Measurements from ENCODE around the gene EVC.

EVC gene

DNA sequence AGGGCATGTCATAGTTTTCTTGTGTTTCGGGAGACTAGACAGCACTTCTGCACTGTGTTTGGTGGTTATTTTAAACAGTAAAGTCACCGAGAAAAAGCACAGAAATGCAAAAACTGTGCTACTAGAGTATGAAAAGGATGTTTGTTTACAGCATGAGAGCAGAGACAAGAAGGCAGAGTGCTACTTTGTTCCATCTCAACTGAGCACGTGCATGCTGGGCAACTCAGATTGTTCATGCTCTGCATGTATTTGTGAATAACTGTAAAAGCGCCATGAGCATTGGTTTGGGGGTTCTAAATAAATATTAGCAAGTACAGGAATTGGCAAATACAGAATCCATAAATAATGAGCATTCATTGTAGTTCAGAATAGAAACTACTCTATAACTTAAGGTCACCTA, 7.4 kb downstream of the EVC start:
- no peaks in the 10 kb centered on the region for H3K9me3 ChIP-seq (replicated peaks; ENCODE audit: insufficient read depth, low read length)
- no peaks in the 10 kb centered on the region for H3K9me2 ChIP-seq (replicated peaks; ENCODE audit: insufficient read depth, low read length)
- no peak for DNase-seq
- H3K27ac ChIP-seq (ENCODE audit: low read length): no peak overlapping the region
- H3K4me2 ChIP-seq (ENCODE audit: low read depth, low read length): no peak overlapping the region
- H3K9ac ChIP-seq (ENCODE audit: low read length): no peak overlapping the region
- no peaks in the 10 kb centered on the region for H3K4me1 ChIP-seq (ENCODE audit: low read length)
- H4K20me1 ChIP-seq (ENCODE audit: insufficient read depth, low read length): no peaks in the 10 kb centered on the region
- H2AFZ ChIP-seq (ENCODE audit: low read length): no peak overlapping the region
- no peaks in the 10 kb centered on the region for H3F3A ChIP-seq (ENCODE audit: insufficient read depth, low read length)
- 0 out of 2 replicates have a peak, but pooled peaks cover under 1% of the 10 kb centered on the region for H3K36me3 ChIP-seq (replicated peaks; ENCODE audit: insufficient read depth, low read length)
- H3K27me3 ChIP-seq (replicated peaks; ENCODE audit: insufficient read depth, low read length): no peaks in the 10 kb centered on the region
- no peak overlapping the region for H3K4me3 ChIP-seq (ENCODE audit: low read length)
- H3K79me2 ChIP-seq (ENCODE audit: low read length): peaks cover 86% of the 10 kb centered on the region
- no peak for TF ChIP-seq EZH2 (optimal IDR thresholded peaks at IDR 0.05; ENCODE audit: low read depth, low read length)
- TF ChIP-seq, protein P1, sequence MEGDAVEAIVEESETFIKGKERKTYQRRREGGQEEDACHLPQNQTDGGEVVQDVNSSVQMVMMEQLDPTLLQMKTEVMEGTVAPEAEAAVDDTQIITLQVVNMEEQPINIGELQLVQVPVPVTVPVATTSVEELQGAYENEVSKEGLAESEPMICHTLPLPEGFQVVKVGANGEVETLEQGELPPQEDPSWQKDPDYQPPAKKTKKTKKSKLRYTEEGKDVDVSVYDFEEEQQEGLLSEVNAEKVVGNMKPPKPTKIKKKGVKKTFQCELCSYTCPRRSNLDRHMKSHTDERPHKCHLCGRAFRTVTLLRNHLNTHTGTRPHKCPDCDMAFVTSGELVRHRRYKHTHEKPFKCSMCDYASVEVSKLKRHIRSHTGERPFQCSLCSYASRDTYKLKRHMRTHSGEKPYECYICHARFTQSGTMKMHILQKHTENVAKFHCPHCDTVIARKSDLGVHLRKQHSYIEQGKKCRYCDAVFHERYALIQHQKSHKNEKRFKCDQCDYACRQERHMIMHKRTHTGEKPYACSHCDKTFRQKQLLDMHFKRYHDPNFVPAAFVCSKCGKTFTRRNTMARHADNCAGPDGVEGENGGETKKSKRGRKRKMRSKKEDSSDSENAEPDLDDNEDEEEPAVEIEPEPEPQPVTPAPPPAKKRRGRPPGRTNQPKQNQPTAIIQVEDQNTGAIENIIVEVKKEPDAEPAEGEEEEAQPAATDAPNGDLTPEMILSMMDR (IDR thresholded peaks at IDR 0.05; ENCODE audit: low read length): no peak
- no peak for TF ChIP-seq EZH2phosphoT487 (IDR thresholded peaks at IDR 0.05; ENCODE audit: low read length)

DNA sequence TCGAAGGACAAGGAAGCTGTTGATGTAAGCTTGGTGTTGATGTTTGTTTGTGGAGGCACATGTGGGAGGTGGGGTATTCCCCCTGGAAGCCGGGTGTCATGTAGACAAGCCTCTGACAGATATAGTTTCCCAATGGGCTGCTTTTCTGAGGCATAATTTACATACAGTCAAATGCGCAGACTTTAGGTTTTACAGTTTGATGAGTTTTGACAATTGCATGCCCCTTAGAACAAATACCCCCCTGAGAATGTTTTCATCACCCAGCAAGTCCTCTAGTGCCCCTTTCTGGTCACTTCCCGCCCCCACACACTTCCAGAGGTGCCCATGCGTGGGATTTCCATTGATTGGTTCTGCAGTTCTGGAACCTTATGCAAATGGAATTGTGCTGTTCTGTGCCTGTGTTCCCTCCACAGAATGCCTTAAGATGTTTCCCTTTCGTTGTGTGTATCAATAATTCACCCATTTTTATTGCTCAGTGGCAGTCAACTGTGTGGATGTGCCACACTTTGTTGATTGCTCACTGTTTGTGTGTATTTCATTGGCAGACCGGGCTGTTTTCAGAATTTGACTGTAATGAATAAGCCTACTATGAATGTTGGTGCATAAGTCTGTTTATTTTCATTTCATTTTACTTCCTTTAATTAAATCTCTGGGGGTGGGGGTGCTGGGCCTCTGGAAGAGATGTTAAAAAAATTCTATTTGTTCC, 8.5 kb downstream of the EVC start:
- no peaks in the 10 kb centered on the region for H3K9me2 ChIP-seq (replicated peaks; ENCODE audit: insufficient read depth, low read length)
- no peak overlapping the region for H3K4me2 ChIP-seq (ENCODE audit: low read depth, low read length)
- DNase-seq: no peak
- H3K4me1 ChIP-seq (ENCODE audit: low read length): no peaks in the 10 kb centered on the region
- no peaks in the 10 kb centered on the region for H3K9me3 ChIP-seq (replicated peaks; ENCODE audit: insufficient read depth, low read length)
- no peak overlapping the region for H2AFZ ChIP-seq (ENCODE audit: low read length)
- no peaks in the 10 kb centered on the region for H4K20me1 ChIP-seq (ENCODE audit: insufficient read depth, low read length)
- TF ChIP-seq, protein P1 (IDR thresholded peaks at IDR 0.05; ENCODE audit: low read length): no peak
- TF ChIP-seq EZH2phosphoT487 (IDR thresholded peaks at IDR 0.05; ENCODE audit: low read length): no peak
- no peak for TF ChIP-seq EZH2 (optimal IDR thresholded peaks at IDR 0.05; ENCODE audit: low read depth, low read length)
- peaks cover 89% of the 10 kb centered on the region for H3K79me2 ChIP-seq (ENCODE audit: low read length)
- no peak overlapping the region for H3K27ac ChIP-seq (ENCODE audit: low read length)
- no peak overlapping the region for H3K4me3 ChIP-seq (ENCODE audit: low read length)
- H3K36me3 ChIP-seq (replicated peaks; ENCODE audit: insufficient read depth, low read length): 0 out of 2 replicates have a peak, but pooled peaks cover 3% of the 10 kb centered on the region
- H3K27me3 ChIP-seq (replicated peaks; ENCODE audit: insufficient read depth, low read length): no peaks in the 10 kb centered on the region
- H3K9ac ChIP-seq (ENCODE audit: low read length): no peak overlapping the region
- H3F3A ChIP-seq (ENCODE audit: insufficient read depth, low read length): no peaks in the 10 kb centered on the region

DNA sequence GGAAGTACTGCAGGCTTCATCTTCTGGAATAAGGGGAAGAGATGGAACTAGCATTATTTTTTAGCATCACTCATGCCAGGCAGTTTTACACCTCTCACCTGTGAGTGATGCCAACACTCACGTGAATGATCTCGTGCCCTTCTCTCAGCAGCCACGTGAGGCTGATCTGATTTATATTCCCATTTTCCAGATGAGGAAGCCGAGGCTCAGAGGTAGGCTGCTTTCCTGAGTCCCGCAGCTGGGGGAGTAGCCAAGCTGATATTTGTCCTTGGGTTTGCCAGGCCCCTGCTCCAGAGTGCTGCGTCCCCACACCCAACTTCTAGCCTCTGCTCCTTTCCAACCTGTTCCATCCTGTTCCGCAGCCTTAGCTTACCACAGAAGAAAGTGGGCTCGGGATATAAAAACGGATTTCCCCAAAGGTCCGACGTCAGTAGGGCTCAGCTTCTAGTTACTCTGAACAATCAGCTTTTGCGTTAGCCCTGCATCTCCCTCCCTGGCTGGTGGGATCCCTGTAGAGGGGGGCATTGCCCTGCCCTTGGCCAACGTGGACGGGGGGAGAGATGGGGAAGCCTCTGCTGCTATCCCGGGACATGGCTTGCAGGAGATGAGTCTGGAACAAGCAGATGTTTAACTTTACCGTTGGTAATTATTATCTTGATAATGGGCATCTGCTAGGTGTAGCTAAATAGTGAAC, 9.3 kb downstream of the EVC start:
- H3K27me3 ChIP-seq (replicated peaks; ENCODE audit: insufficient read depth, low read length): no peaks in the 10 kb centered on the region
- H3K27ac ChIP-seq (ENCODE audit: low read length): no peak overlapping the region
- no peaks in the 10 kb centered on the region for H3K9me2 ChIP-seq (replicated peaks; ENCODE audit: insufficient read depth, low read length)
- no peak overlapping the region for H3K4me2 ChIP-seq (ENCODE audit: low read depth, low read length)
- no peaks in the 10 kb centered on the region for H3K4me1 ChIP-seq (ENCODE audit: low read length)
- no peak overlapping the region for H3K4me3 ChIP-seq (ENCODE audit: low read length)
- 0 out of 2 replicates have a peak, but pooled peaks cover 3% of the 10 kb centered on the region for H3K36me3 ChIP-seq (replicated peaks; ENCODE audit: insufficient read depth, low read length)
- no peaks in the 10 kb centered on the region for H3F3A ChIP-seq (ENCODE audit: insufficient read depth, low read length)
- DNase-seq: no peak
- H2AFZ ChIP-seq (ENCODE audit: low read length): no peak overlapping the region
- H3K79me2 ChIP-seq (ENCODE audit: low read length): peaks cover 85% of the 10 kb centered on the region
- TF ChIP-seq, protein P1 (IDR thresholded peaks at IDR 0.05; ENCODE audit: low read length): no peak
- TF ChIP-seq EZH2 (optimal IDR thresholded peaks at IDR 0.05; ENCODE audit: low read depth, low read length) (no peak), EZH2phosphoT487 (IDR thresholded peaks at IDR 0.05; ENCODE audit: low read length) (no peak)
- no peak overlapping the region for H3K9ac ChIP-seq (ENCODE audit: low read length)
- no peaks in the 10 kb centered on the region for H3K9me3 ChIP-seq (replicated peaks; ENCODE audit: insufficient read depth, low read length)
- H4K20me1 ChIP-seq (ENCODE audit: insufficient read depth, low read length): no peaks in the 10 kb centered on the region

Data from MM.1S (cell line).